Measurements from ENCODE around the gene RBBP7.

DNA sequence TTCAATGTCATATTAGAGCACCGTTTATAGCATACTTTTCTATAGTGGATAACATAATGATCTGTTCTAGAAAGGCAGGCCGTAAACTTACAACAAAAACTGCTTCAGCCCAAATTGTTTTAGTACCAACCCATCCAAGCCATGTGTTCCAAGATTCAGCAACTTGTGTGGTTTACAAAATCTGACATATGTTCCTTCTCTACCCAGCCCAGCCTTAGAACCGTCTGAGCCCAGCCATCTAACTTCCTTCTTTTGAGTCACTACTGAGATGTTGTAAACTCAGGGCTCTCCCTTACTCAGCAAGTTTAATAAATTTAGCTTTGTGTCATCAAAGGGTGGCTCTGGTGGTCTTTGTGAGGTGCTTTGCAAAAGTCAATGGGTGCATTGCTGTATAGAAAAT lies 43.9 kb upstream of the RBBP7 start:
- TF ChIP-seq SUZ12 (IDR thresholded peaks at IDR 0.05), result no peak
- TF ChIP-seq PKNOX1 (IDR thresholded peaks at IDR 0.05), result no peak
- no peak for TF ChIP-seq BHLHE40 (IDR thresholded peaks at IDR 0.05; ENCODE audit: borderline replicate concordance)
- TF ChIP-seq HDGF (IDR thresholded peaks at IDR 0.05; ENCODE audit: borderline replicate concordance), result no peak
- TF ChIP-seq SP1 (IDR thresholded peaks at IDR 0.05), result no peak
- no peak for TF ChIP-seq FOXA1 (IDR thresholded peaks at IDR 0.05)
- TF ChIP-seq CTBP1 (IDR thresholded peaks at IDR 0.05; ENCODE audit: borderline replicate concordance), result no peak
- no peak for TF ChIP-seq L3MBTL2 (conservative IDR thresholded peaks at IDR 0.05)
- TF ChIP-seq ARNT (IDR thresholded peaks at IDR 0.05), result no peak
- TF ChIP-seq FOXM1 (IDR thresholded peaks at IDR 0.05; ENCODE audit: borderline replicate concordance), result no peak
- TF ChIP-seq TARDBP (IDR thresholded peaks at IDR 0.05), result no peak
